Measurements from ENCODE around the gene ATXN7L2.
A peak's percentile ranks its signal among the peaks of the same experiment; 100 is the strongest.

ATXN7L2 gene

GRCh38 chr1:109538827-109539555 is 55.3 kb downstream of the ATXN7L2 start:
- Histone ChIP-seq H2BK5ac (ENCODE audit: low read length) (no peak overlapping the region), H3K14ac (ENCODE audit: low read length) (no peak overlapping the region), H2AK5ac (ENCODE audit: low read depth, low read length) (no peak overlapping the region), H3K4me2 (ENCODE audit: insufficient read depth, low read length, poor library complexity, severe bottlenecking) (no peak overlapping the region), H2AFZ (ENCODE audit: low read length) (no peak overlapping the region), H3K4me3 (ENCODE audit: low read length in 2 of 2) (no peak overlapping the region), H2BK15ac (ENCODE audit: low read length) (no peak overlapping the region), H3K27me3 (ENCODE audit: control insufficient read depth in 3 of 3, insufficient read depth in 3 of 3, low read depth in 1 of 3, low read length in 3 of 3) (peaks cover 0 to 45% (median 0%) of the 10 kb centered on the region in 3 experiments), H3K36me3 (replicated peaks in 1 of 2; ENCODE audit: control insufficient read depth in 2 of 2, insufficient read depth in 2 of 2, low read length in 2 of 2) (no peaks in the 10 kb centered on the region), H2BK12ac (ENCODE audit: low read length) (no peak overlapping the region), H4K91ac (ENCODE audit: low read depth, low read length, poor library complexity) (no peak overlapping the region), H3K18ac (ENCODE audit: low read length) (no peak overlapping the region), H3K4ac (ENCODE audit: low read length) (no peak overlapping the region), H3K23ac (ENCODE audit: low read depth, low read length, poor library complexity) (no peak overlapping the region), H4K8ac (ENCODE audit: low read depth, low read length) (no peak overlapping the region), H3K4me1 (ENCODE audit: control insufficient read depth in 2 of 2, insufficient read depth in 1 of 2, low read depth in 1 of 2, low read length in 2 of 2) (peaks cover 2 to 5% of the 10 kb centered on the region in 2 donors), H3K9me3 (replicated peaks in 1 of 2; ENCODE audit: control insufficient read depth in 2 of 2, insufficient read depth in 1 of 2, low read depth in 1 of 2, low read length in 2 of 2) (no peaks in the 10 kb centered on the region), H3K79me1 (ENCODE audit: low read depth, low read length) (no peaks in the 10 kb centered on the region), H3K9ac (ENCODE audit: low read depth, low read length, poor library complexity) (peak overlapping the region; percentile 75), H3K27ac (replicated peaks; ENCODE audit: low read length) (no peak overlapping the region), H2BK120ac (ENCODE audit: low read depth, low read length) (peak overlapping the region; percentile 18)
- no CpG with 5 or more reads among the region's 9 CpGs for WGBS, 2 donors (ENCODE audit: extremely low coverage in 2 of 2, insufficient read length in 2 of 2, insufficient replicate concordance in 1 of 2)
- DNase-seq (ENCODE audit: low spot score) = no peak

DNA sequence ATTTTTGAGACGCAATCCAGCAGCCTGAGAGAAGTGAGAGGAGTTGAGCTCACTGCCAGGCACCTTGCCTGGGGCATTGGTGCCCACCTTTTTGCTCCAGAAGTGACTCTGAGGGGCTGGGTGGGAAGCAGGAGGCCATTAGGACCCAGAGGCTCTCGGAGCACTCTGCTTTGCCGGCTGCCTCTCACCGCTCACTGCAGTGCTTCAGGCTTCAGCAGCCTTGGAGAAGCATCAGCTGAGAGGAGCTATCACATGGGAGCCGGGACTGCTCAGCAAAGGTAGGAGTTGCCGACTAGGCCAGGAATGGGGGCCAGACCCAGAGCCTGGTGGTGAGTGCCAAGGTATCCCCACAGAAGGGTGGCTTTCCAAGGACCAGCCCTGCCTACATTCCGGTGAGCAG is 56.0 kb downstream of the ATXN7L2 start, which contains the start of gene GPR61:
Gene GPR61 (plus strand): TSS at position 197 of the 400 bp plus-strand sequence. CDS start 3,151 bp downstream, outside the sequence.
- Histone ChIP-seq H3K4me3 (ENCODE audit: low read length in 2 of 2) (no peak within 1 kb of the TSS), H3K18ac (ENCODE audit: low read length) (no peak within 1 kb of the TSS), H2BK15ac (ENCODE audit: low read length) (no peak within 1 kb of the TSS), H3K36me3 (replicated peaks in 1 of 2; ENCODE audit: control insufficient read depth in 2 of 2, insufficient read depth in 2 of 2, low read length in 2 of 2) (no peaks in the 10 kb centered on the region), H3K27me3 (ENCODE audit: control insufficient read depth in 3 of 3, insufficient read depth in 3 of 3, low read depth in 1 of 3, low read length in 3 of 3) (peaks cover 0 to 45% (median 0%) of the 10 kb centered on the region in 3 experiments), H2BK5ac (ENCODE audit: low read length) (no peak within 1 kb of the TSS), H3K4ac (ENCODE audit: low read length) (no peak within 1 kb of the TSS), H2AFZ (ENCODE audit: low read length) (peak within 1 kb of the TSS; percentile 47), H3K14ac (ENCODE audit: low read length) (no peak within 1 kb of the TSS), H3K27ac (replicated peaks; ENCODE audit: low read length) (no peak within 1 kb of the TSS), H2AK5ac (ENCODE audit: low read depth, low read length) (no peak within 1 kb of the TSS), H4K91ac (ENCODE audit: low read depth, low read length, poor library complexity) (no peak within 1 kb of the TSS), H4K8ac (ENCODE audit: low read depth, low read length) (no peak within 1 kb of the TSS), H2BK12ac (ENCODE audit: low read length) (no peak within 1 kb of the TSS), H2BK120ac (ENCODE audit: low read depth, low read length) (peak within 1 kb of the TSS; percentile 18), H3K4me1 (ENCODE audit: control insufficient read depth in 2 of 2, insufficient read depth in 1 of 2, low read depth in 1 of 2, low read length in 2 of 2) (peaks cover 2 to 5% of the 10 kb centered on the region in 2 donors), H3K79me1 (ENCODE audit: low read depth, low read length) (no peaks in the 10 kb centered on the region), H3K4me2 (ENCODE audit: insufficient read depth, low read length, poor library complexity, severe bottlenecking) (no peak within 1 kb of the TSS), H3K9me3 (replicated peaks in 1 of 2; ENCODE audit: control insufficient read depth in 2 of 2, insufficient read depth in 1 of 2, low read depth in 1 of 2, low read length in 2 of 2) (no peaks in the 10 kb centered on the region), H3K9ac (ENCODE audit: low read depth, low read length, poor library complexity) (peak within 1 kb of the TSS; percentile 75), H3K23ac (ENCODE audit: low read depth, low read length, poor library complexity) (no peak within 1 kb of the TSS)
- DNase-seq (ENCODE audit: low spot score) = no peak
- no CpG with 5 or more reads among the region's 7 CpGs for WGBS, 2 donors (ENCODE audit: extremely low coverage in 2 of 2, insufficient read length in 2 of 2, insufficient replicate concordance in 1 of 2)

- no peaks in the 10 kb centered on the region for H3K9me3 ChIP-seq (replicated peaks in 1 of 2; ENCODE audit: control insufficient read depth in 2 of 2, insufficient read depth in 1 of 2, low read depth in 1 of 2, low read length in 2 of 2)
Observed at GRCh38 chr1:109541102-109541501, 57.4 kb downstream of the ATXN7L2 start.

More at GRCh38 chr1:109541102-109541501, 57.4 kb downstream of the ATXN7L2 start:
- Histone ChIP-seq H3K4me2 (ENCODE audit: insufficient read depth, low read length, poor library complexity, severe bottlenecking) (no peak overlapping the region), H3K36me3 (replicated peaks in 1 of 2; ENCODE audit: control insufficient read depth in 2 of 2, insufficient read depth in 2 of 2, low read length in 2 of 2) (no peaks in the 10 kb centered on the region), H3K4me3 (ENCODE audit: low read length in 2 of 2) (no peak overlapping the region), H2BK5ac (ENCODE audit: low read length) (no peak overlapping the region), H4K91ac (ENCODE audit: low read depth, low read length, poor library complexity) (no peak overlapping the region), H2BK12ac (ENCODE audit: low read length) (no peak overlapping the region), H3K14ac (ENCODE audit: low read length) (no peak overlapping the region), H3K23ac (ENCODE audit: low read depth, low read length, poor library complexity) (no peak overlapping the region), H3K9ac (ENCODE audit: low read depth, low read length, poor library complexity) (no peak overlapping the region), H2AFZ (ENCODE audit: low read length) (no peak overlapping the region), H3K4ac (ENCODE audit: low read length) (no peak overlapping the region), H2AK5ac (ENCODE audit: low read depth, low read length) (no peak overlapping the region), H2BK15ac (ENCODE audit: low read length) (no peak overlapping the region), H3K27ac (replicated peaks; ENCODE audit: low read length) (no peak overlapping the region), H2BK120ac (ENCODE audit: low read depth, low read length) (no peak overlapping the region), H3K79me1 (ENCODE audit: low read depth, low read length) (no peaks in the 10 kb centered on the region), H3K4me1 (ENCODE audit: control insufficient read depth in 2 of 2, insufficient read depth in 1 of 2, low read depth in 1 of 2, low read length in 2 of 2) (peaks cover under 1 to 2% of the 10 kb centered on the region in 2 donors), H3K18ac (ENCODE audit: low read length) (no peak overlapping the region), H3K27me3 (ENCODE audit: control insufficient read depth in 3 of 3, insufficient read depth in 3 of 3, low read depth in 1 of 3, low read length in 3 of 3) (peaks cover 0 to 41% (median 0%) of the 10 kb centered on the region in 3 experiments), H4K8ac (ENCODE audit: low read depth, low read length) (no peak overlapping the region)
- DNase-seq (ENCODE audit: low spot score) = no peak
- WGBS, 2 donors (ENCODE audit: extremely low coverage in 2 of 2, insufficient read length in 2 of 2, insufficient replicate concordance in 1 of 2) = no CpG with 5 or more reads among the region's 3 CpGs

All from neuronal stem cell (in vitro differentiated cells).